ENCODE measurements around the gene ASF1A. TPM values are rescaled to one million over a fixed set of nuclear protein-coding genes. Genes with fewer than 3 reads are reported as not detected.

Gene ASF1A
- total and polyA plus RNA-seq, 8 donors, result 4.5 to 13.9 (median 8.4) TPM

- no peak for FAIRE-seq
- H3K4me3 ChIP-seq, result no peak overlapping the region
- TF ChIP-seq CTCF (IDR thresholded peaks at IDR 0.05), result no peak
- H3K4me1 ChIP-seq, result peaks cover 0 to 4% (median 0%) of the 10 kb centered on the region in 3 donors
- no peaks in the 10 kb centered on the region for H3K27me3 ChIP-seq
- 58 to 93% methylated on average over 2 of the region's 2 CpGs for WGBS, 2 donors
- DNase-seq, result peak in 3 of 6 donors; percentile 25 to 49 (median 34)
- H3K36me3 ChIP-seq, result no peaks in the 10 kb centered on the region
- intact Hi-C loops (cut with DNase I), result no loop called here
- no peaks in the 10 kb centered on the region for H3K9me3 ChIP-seq
- H3K27ac ChIP-seq, result no peak overlapping the region
- ATAC-seq, result peak in 3 of 4 donors; percentile 50 to 72 (median 60)
Observed at GRCh38 chr6:118940770-118941169, 46.8 kb downstream of the ASF1A start.

GRCh38 chr6:118945217-118945616 is 51.3 kb downstream of the ASF1A start:
- ATAC-seq, result no peak
- FAIRE-seq, result no peak
- TF ChIP-seq CTCF (IDR thresholded peaks at IDR 0.05), result no peak
- no peak for DNase-seq
- H3K27me3 ChIP-seq, result no peaks in the 10 kb centered on the region
- no peaks in the 10 kb centered on the region for H3K36me3 ChIP-seq
- no peaks in the 10 kb centered on the region for H3K4me1 ChIP-seq
- H3K4me3 ChIP-seq, result no peak overlapping the region
- no peaks in the 10 kb centered on the region for H3K9me3 ChIP-seq
- intact Hi-C loops (cut with DNase I), result no loop called here
- no peak overlapping the region for H3K27ac ChIP-seq

GRCh38 chr6:118952683-118953082 is 58.7 kb downstream of the ASF1A start:
- no peak for ATAC-seq
- Histone ChIP-seq H3K9me3 (no peaks in the 10 kb centered on the region), H3K27me3 (no peaks in the 10 kb centered on the region), H3K36me3 (no peaks in the 10 kb centered on the region), H3K4me1 (no peaks in the 10 kb centered on the region), H3K27ac (no peak overlapping the region), H3K4me3 (no peak overlapping the region)
- no peak for DNase-seq
- no peak for TF ChIP-seq CTCF (IDR thresholded peaks at IDR 0.05)
- intact Hi-C loops (cut with DNase I), result no loop called here
- WGBS, 2 donors, result 92 to 98% methylated on average over 2 of the region's 2 CpGs
- FAIRE-seq, result no peak

- FAIRE-seq (no peak), ATAC-seq (no peak), DNase-seq (no peak)
- Histone ChIP-seq H3K27ac (no peak overlapping the region), H3K27me3 (no peaks in the 10 kb centered on the region), H3K36me3 (no peaks in the 10 kb centered on the region), H3K4me3 (no peak overlapping the region), H3K4me1 (no peaks in the 10 kb centered on the region), H3K9me3 (no peaks in the 10 kb centered on the region)
- no peak for TF ChIP-seq CTCF (IDR thresholded peaks at IDR 0.05)
- intact Hi-C loops (cut with DNase I), result no loop called here
- WGBS, 2 donors, result 72 to 92% methylated on average over 2 of the region's 2 CpGs
Observed at GRCh38 chr6:118953391-118953790, 59.4 kb downstream of the ASF1A start.

Other genes with a start within 250 kb of the ASF1A start
- gene CEP85L, start 242.6 kb upstream of the ASF1A start, total RNA-seq, result 1 to 10 TPM; 5.5 to 8.1 (median 6.6) TPM
- gene CEP85L, start 242.6 kb upstream of the ASF1A start, polyA plus RNA-seq, result 1 to 10 TPM; 1.1 to 1.6 TPM
- 10 to 100 TPM in 2 of 6 donors, 1 to 10 TPM in 4; 7.5 to 14.4 (median 8.9) TPM for gene MCM9, start 41.0 kb downstream of the ASF1A start, total RNA-seq
- 1 to 10 TPM; 5.0 to 5.9 TPM for gene MCM9, start 41.0 kb downstream of the ASF1A start, polyA plus RNA-seq
- gene FAM184A, start 184.5 kb downstream of the ASF1A start, total RNA-seq, result 1 to 10 TPM; 1.8 to 3.3 (median 2.8) TPM
- 1 to 10 TPM; 3.6 to 6.4 TPM for gene FAM184A, start 184.5 kb downstream of the ASF1A start, polyA plus RNA-seq